H1 (cell line): ENCODE data around the gene CMC1. TPM values are rescaled to one million over a fixed set of nuclear protein-coding genes. Genes with fewer than 3 reads are reported as not detected.

Source experiments
- CTCF ChIA-PET: fragments of 300-600 bp; sonication (Branson Sonifier 250); formaldehyde crosslinking; loops from one replicate; lab custom pipeline; 2021; ENCODE audit not compliant: partially characterized antibody; lab: Charles Lee
- POLR2A ChIA-PET: fragments of 300-600 bp; sonication (Branson Sonifier 250); formaldehyde crosslinking; loops from one replicate; lab custom pipeline; 2021; ENCODE audit warnings: inconsistent platforms; ENCODE audit not compliant: partially characterized antibody; lab: Charles Lee
- DNase-seq, 2 experiments: peaks; one replicate each; pipeline versions ENCODE4 v3.0.0 to v3.0.0-alpha.2; 2010 to 2022; ENCODE audit warnings: low spot score in 2 of 2, low read depth in 1 of 2, mixed read lengths in 1 of 2
- FAIRE-seq: peaks from 2 replicates; lab custom pipeline; 2011; peaks lifted over from hg19 to GRCh38; lab: Jason Lieb, UNC
- H2AFZ ChIP-seq: 2 replicates; pipeline ENCODE4 v1.8.1; 2012; ENCODE audit warnings: low read length, inconsistent platforms
- H2AK5ac ChIP-seq: 2 replicates; pipeline ENCODE4 v1.6.1; 2013; ENCODE audit warnings: low read depth, low read length
- H2BK120ac ChIP-seq: replicated peaks from 2 replicates; pipeline ENCODE3; 2013; ENCODE audit warnings: low read depth, low read length, inconsistent platforms
- H2BK12ac ChIP-seq: 2 replicates; pipeline ENCODE4 v1.6.1; 2013; ENCODE audit warnings: low read depth, low read length
- H2BK15ac ChIP-seq: 2 replicates; pipeline ENCODE4 v1.6.1; 2013; ENCODE audit warnings: low read length
- H2BK20ac ChIP-seq: 2 replicates; pipeline ENCODE4 v1.6.1; 2013; ENCODE audit warnings: low read length
- H2BK5ac ChIP-seq: 2 replicates; pipeline ENCODE4 v1.6.1; 2013; ENCODE audit warnings: low read depth, low read length
- H3K14ac ChIP-seq: 2 replicates; pipeline ENCODE4 v1.6.1; 2013; ENCODE audit warnings: inconsistent platforms; ENCODE audit not compliant: insufficient read length
- H3K18ac ChIP-seq: 2 replicates; pipeline ENCODE4 v1.6.1; 2013; ENCODE audit warnings: low read length; ENCODE audit errors: extremely low read depth
- H3K23ac ChIP-seq: 2 replicates; pipeline ENCODE4 v1.6.1; 2013; ENCODE audit warnings: inconsistent platforms; ENCODE audit not compliant: insufficient read length
- H3K23me2 ChIP-seq: 2 replicates; pipeline ENCODE4 v1.6.1; 2013; ENCODE audit warnings: low read depth, low read length
- H3K27ac ChIP-seq: 2 replicates; pipeline ENCODE4 v1.6.1; 2011; ENCODE audit warnings: low read depth, low read length, inconsistent platforms
- H3K27me3 ChIP-seq, 4 experiments: replicated peaks in 1 of 4; 1 replicate in 1 of 4; 2 replicates in 3 of 4; pipeline versions ENCODE4 v1.6.1 to v1.8.1; 2011 to 2013; ENCODE audit warnings: low read length in 3 of 4, mild to moderate bottlenecking in 3 of 4, inconsistent platforms in 2 of 4, mixed read lengths in 2 of 4, moderate library complexity in 1 of 4; ENCODE audit not compliant: control insufficient read depth in 3 of 4, insufficient read depth in 3 of 4; ENCODE audit errors: extremely low read depth in 1 of 4
- H3K36me3 ChIP-seq, 4 experiments: 2 replicates each; pipeline versions ENCODE4 v1.6.1 to v1.8.1; 2011 to 2013; ENCODE audit warnings: mild to moderate bottlenecking in 4 of 4, low read length in 3 of 4, moderate library complexity in 2 of 4, control low read depth in 1 of 4, inconsistent platforms in 1 of 4; ENCODE audit not compliant: insufficient read depth in 4 of 4, control insufficient read depth in 2 of 4
- H3K4ac ChIP-seq: replicated peaks from 2 replicates; pipeline ENCODE3; 2013; ENCODE audit warnings: low read length, low read depth, mixed read lengths, inconsistent platforms; ENCODE audit not compliant: insufficient read length
- H3K4me1 ChIP-seq, 4 experiments: replicated peaks in 1 of 4; 1 replicate in 1 of 4; 2 replicates in 3 of 4; pipeline versions ENCODE4 v1.6.1 to v1.8.1; 2011 to 2013; ENCODE audit warnings: low read length in 3 of 4, inconsistent platforms in 2 of 4, mixed read lengths in 1 of 4; ENCODE audit not compliant: insufficient read depth in 4 of 4, control insufficient read depth in 3 of 4
- H3K4me2 ChIP-seq, 2 experiments: 2 replicates each; pipeline versions ENCODE4 v1.6.1 to v1.8.1; 2011 to 2013; ENCODE audit warnings: low read depth in 2 of 2, low read length in 2 of 2, control low read depth in 1 of 2, inconsistent platforms in 1 of 2, mild to moderate bottlenecking in 1 of 2; ENCODE audit not compliant: insufficient read depth in 1 of 2
- H3K4me3 ChIP-seq, 4 experiments: fragments of 200-600, 300-600 bp in 1 of 4; sonication (generic), shearing (Covaris generic), sonication (Bioruptor Twin) in 1 of 4; 2 replicates each; pipeline versions ENCODE4 v1.5.1 to v1.8.1; 2011 to 2016; ENCODE audit warnings: low read length in 4 of 4, low read depth in 3 of 4, control low read depth in 2 of 4, inconsistent platforms in 2 of 4, mild to moderate bottlenecking in 2 of 4, mixed read lengths in 1 of 4, moderate library complexity in 1 of 4; ENCODE audit not compliant: insufficient read depth in 2 of 4; ENCODE audit errors: extremely low read depth in 1 of 4
- H3K56ac ChIP-seq: replicated peaks from 2 replicates; pipeline ENCODE3; 2013; ENCODE audit warnings: low read depth, mild to moderate bottlenecking, mixed read lengths, low read length, inconsistent platforms; ENCODE audit not compliant: insufficient read length
- H3K79me1 ChIP-seq: 2 replicates; pipeline ENCODE4 v1.6.1; 2013; ENCODE audit warnings: low read depth, low read length, control low read depth
- H3K79me2 ChIP-seq, 2 experiments: 2 replicates each; pipeline versions ENCODE4 v1.6.1 to v1.8.1; 2012 to 2013; ENCODE audit warnings: low read length in 2 of 2, mild to moderate bottlenecking in 2 of 2, inconsistent platforms in 1 of 2; ENCODE audit not compliant: insufficient read depth in 2 of 2, control insufficient read depth in 1 of 2
- H3K9ac ChIP-seq, 4 experiments: replicated peaks in 1 of 4; 1 replicate in 1 of 4; 2 replicates in 3 of 4; pipeline versions ENCODE4 v1.6.1 to v1.8.1; 2011 to 2013; ENCODE audit warnings: low read depth in 3 of 4, low read length in 3 of 4, control low read depth in 2 of 4, mild to moderate bottlenecking in 2 of 4, moderate library complexity in 2 of 4, inconsistent platforms in 1 of 4; ENCODE audit errors: extremely low read depth in 1 of 4
- H3K9me3 ChIP-seq, 2 experiments: 2 replicates each; pipeline versions ENCODE4 v1.6.1 to v1.8.1; 2012 to 2013; ENCODE audit warnings: mild to moderate bottlenecking in 2 of 2, moderate library complexity in 2 of 2, control low read depth in 1 of 2, inconsistent platforms in 1 of 2, low read depth in 1 of 2, low read length in 1 of 2, mixed read lengths in 1 of 2; ENCODE audit not compliant: insufficient read depth in 2 of 2
- H4K20me1 ChIP-seq, 2 experiments: replicated peaks in 1 of 2; 2 replicates each; pipeline versions ENCODE3 to v1.8.1; 2011 to 2013; ENCODE audit warnings: inconsistent platforms in 2 of 2, low read length in 2 of 2, mild to moderate bottlenecking in 1 of 2; ENCODE audit not compliant: insufficient read depth in 2 of 2, control insufficient read depth in 1 of 2
- H4K5ac ChIP-seq: 2 replicates; pipeline ENCODE4 v1.6.1; 2013; ENCODE audit warnings: low read length, low read depth, mixed read lengths, inconsistent platforms; ENCODE audit not compliant: insufficient read length
- H4K8ac ChIP-seq: 2 replicates; pipeline ENCODE4 v1.8.0; 2013; ENCODE audit warnings: mild to moderate bottlenecking, moderate library complexity, low read length, inconsistent platforms; ENCODE audit not compliant: insufficient read depth; ENCODE audit errors: extremely low read depth
- H4K91ac ChIP-seq: replicated peaks from 2 replicates; pipeline ENCODE3; 2013; ENCODE audit warnings: low read length, mixed read lengths, inconsistent platforms; ENCODE audit not compliant: insufficient read length
- ATF2 ChIP-seq: IDR thresholded peaks from 2 replicates; pipeline ENCODE4 v1.6.1; 2012; ENCODE audit warnings: low read length, inconsistent platforms
- BRCA1 ChIP-seq: IDR thresholded peaks from 2 replicates; pipeline ENCODE4 v1.6.1; 2012; ENCODE audit warnings: low read depth, low read length, improper control_type of control experiment
- CBX8 ChIP-seq: fragments of 300-800, 300-1000 bp; sonication (generic); IDR thresholded peaks from 2 replicates; pipeline ENCODE4 v1.7.1; 2016; ENCODE audit warnings: low read depth, low read length, borderline replicate concordance
- KDM1A ChIP-seq: fragments of 200-600, 300-600 bp; sonication (generic); IDR thresholded peaks from 2 replicates; pipeline ENCODE4 v1.7.1; 2016; ENCODE audit warnings: mild to moderate bottlenecking, low read length, borderline replicate concordance
- KDM4A ChIP-seq: IDR thresholded peaks from one replicate; pipeline ENCODE4 v1.7.1; 2012; ENCODE audit warnings: low read depth, mild to moderate bottlenecking, moderate library complexity, low read length, inconsistent platforms; ENCODE audit not compliant: severe bottlenecking
- SP2 ChIP-seq: IDR thresholded peaks from 2 replicates; pipeline ENCODE4 v1.6.1; 2012; ENCODE audit warnings: mild to moderate bottlenecking, low read length, inconsistent platforms
- SP4 ChIP-seq: IDR thresholded peaks from 2 replicates; pipeline ENCODE4 v1.6.1; 2012; ENCODE audit warnings: low read length, inconsistent platforms
- SRF ChIP-seq: IDR thresholded peaks from 2 replicates; pipeline ENCODE4 v1.6.1; 2011; ENCODE audit warnings: mild to moderate bottlenecking, low read depth, low read length, moderate library complexity
- USF2 ChIP-seq: IDR thresholded peaks from 2 replicates; pipeline ENCODE4 v1.6.1; 2011; ENCODE audit warnings: low read length, improper control_type of control experiment
- WGBS, 2 experiments: shearing (Covaris generic) in 1 of 2; methylation state at CpG; one replicate each; pipeline versions ENCODE4 v1.1.6 to v1.1.7; 2013 to 2015; ENCODE audit warnings: low lambda C conversion rate in 2 of 2, mixed read lengths in 2 of 2, inconsistent platforms in 1 of 2, low coverage in 1 of 2, missing lambda C conversion rate in 1 of 2; ENCODE audit not compliant: insufficient replicate concordance in 2 of 2, insufficient coverage in 1 of 2, insufficient read length in 1 of 2; ENCODE audit errors: extremely low coverage in 1 of 2, missing lambda C conversion rate in 1 of 2; 5-methylcytosine and 5-hydroxymethylcytosine counted together
- polyA plus RNA-seq, 7 experiments: library from polyadenylated mRNA; depleted of rRNA in 3 of 7; stranded (reverse) in 5 of 7; unstranded in 2 of 7; fragments of >200 nt in 5 of 7; fragments of 200-250 nt in 2 of 7; gene quantifications; 1 replicate in 5 of 7; 2 replicates in 1 of 7; 4 replicates in 1 of 7; pipeline versions ENCODE4 v1.2.1 to v1.2.3, GENCODE V29; 2011 to 2013; ENCODE audit warnings: missing spikeins in 2 of 7, mixed read lengths in 2 of 7
- total RNA-seq: library from RNA; stranded (reverse); fragmentation: NEBNext Ultra II Directional; extraction: Animal tissue kit (Norgen Biotek cat#: 25700); gene quantifications from 2 replicates; pipeline ENCODE4 v1.2.1, GENCODE V29; 2021

CMC1 gene
- total and polyA plus RNA-seq, 2 of the 8 experiments (the other 6 are each of a cell fraction or from before 2014, with no cell fraction given) = 11.4 to 19.4 TPM

GRCh38 chr3:28218071-28218916 is 23.1 kb upstream of the CMC1 start:
- Histone ChIP-seq H3K9me3 (peaks cover 9% of the 10 kb centered on the region in 2 experiments), H3K79me2 (no peaks in the 10 kb centered on the region), H2BK15ac (no peak overlapping the region), H3K27me3 (no peaks in the 10 kb centered on the region), H4K91ac (no peak overlapping the region), H2BK20ac (no peak overlapping the region), H3K14ac (no peak overlapping the region), H3K4me1 (no peaks in the 10 kb centered on the region), H3K56ac (no peak overlapping the region), H2BK5ac (no peak overlapping the region), H2AFZ (no peak overlapping the region), H4K5ac (no peak overlapping the region), H4K8ac (no peak overlapping the region), H2AK5ac (no peak overlapping the region), H3K23ac (no peak overlapping the region), H3K79me1 (no peaks in the 10 kb centered on the region), H3K4me2 (no peak overlapping the region), H3K18ac (no peak overlapping the region), H4K20me1 (no peaks in the 10 kb centered on the region), H3K4me3 (no peak overlapping the region), H3K23me2 (no peaks in the 10 kb centered on the region), H3K27ac (no peak overlapping the region), H2BK12ac (no peak overlapping the region), H3K36me3 (no peaks in the 10 kb centered on the region), H2BK120ac (no peak overlapping the region), H3K9ac (no peak overlapping the region), H3K4ac (no peak overlapping the region)
- ChIA-PET POLR2A (no interaction called here), CTCF (no interaction called here)
- TF ChIP-seq USF2 (no peak), SRF (no peak), SP4 (no peak), CBX8 (no peak), KDM1A (no peak), KDM4A (no peak), BRCA1 (no peak), ATF2 (no peak), SP2 (no peak)
- WGBS, 2 experiments = 90% methylated on average over 3 of the region's 3 CpGs; no CpG with 5 or more reads in 1 of the 2 experiments
- no peak for FAIRE-seq
- no peak for DNase-seq
